KOPT-K1 (cell line): ENCODE data around the gene TMEM114.
"Not testable (repeated sequence)": the region's sequence is repeated elsewhere in the genome, so short reads cannot be mapped to it uniquely, and the experiment has no call there.

Experiments
- H3K27ac ChIP-seq: fragments of 200-600 bp; sonication (generic); 2 replicates; pipeline ENCODE4 v1.5.1; 2016; ENCODE audit warnings: antibody characterized with exemption, mild to moderate bottlenecking, low read depth, low read length; ENCODE audit not compliant: poor library complexity, severe bottlenecking
- H3K36me3 ChIP-seq: fragments of 200-600 bp; sonication (generic); 2 replicates; pipeline ENCODE4 v1.5.1; 2017; ENCODE audit warnings: antibody characterized with exemption, mild to moderate bottlenecking, low read length, moderate library complexity; ENCODE audit not compliant: insufficient read depth
- H3K9me3 ChIP-seq: fragments of 200-600 bp; sonication (generic); 2 replicates; pipeline ENCODE4 v1.5.1; 2017; ENCODE audit warnings: antibody characterized with exemption, low read length, mild to moderate bottlenecking; ENCODE audit not compliant: insufficient read depth, poor library complexity, severe bottlenecking

Gene TMEM114

GRCh38 chr16:8572063-8572918 is 18.0 kb downstream of the TMEM114 start:
- Histone ChIP-seq H3K9me3 (no peaks in the 10 kb centered on the region), H3K27ac (no peak overlapping the region), H3K36me3 (no peaks in the 10 kb centered on the region)

GRCh38 chr16:8571061-8571596 is 19.2 kb downstream of the TMEM114 start:
- no peak overlapping the region for H3K27ac ChIP-seq
- no peaks in the 10 kb centered on the region for H3K9me3 ChIP-seq
- H3K36me3 ChIP-seq = no peaks in the 10 kb centered on the region

DNA sequence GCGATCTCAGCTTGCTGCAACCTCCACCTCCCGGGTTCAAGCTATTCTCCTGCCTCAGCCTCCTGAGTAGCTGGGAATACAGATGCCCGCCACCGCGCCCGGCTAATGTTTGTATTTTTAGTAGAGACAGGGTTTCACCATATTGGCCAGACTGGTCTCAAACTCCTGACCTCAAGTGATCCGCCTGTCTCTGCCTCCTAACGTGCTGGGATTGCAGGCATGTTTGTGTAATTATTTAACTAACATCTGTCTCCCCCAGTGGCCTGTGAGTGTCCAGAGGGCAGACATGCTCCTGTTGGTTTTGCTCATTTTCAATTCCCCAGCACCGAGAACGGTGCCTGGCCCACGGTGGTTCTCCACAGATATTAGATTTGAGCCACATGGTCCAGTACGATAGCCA is 19.9 kb downstream of the TMEM114 start:
- H3K27ac ChIP-seq, H3K9me3 ChIP-seq, H3K36me3 ChIP-seq: not testable (repeated sequence)

DNA sequence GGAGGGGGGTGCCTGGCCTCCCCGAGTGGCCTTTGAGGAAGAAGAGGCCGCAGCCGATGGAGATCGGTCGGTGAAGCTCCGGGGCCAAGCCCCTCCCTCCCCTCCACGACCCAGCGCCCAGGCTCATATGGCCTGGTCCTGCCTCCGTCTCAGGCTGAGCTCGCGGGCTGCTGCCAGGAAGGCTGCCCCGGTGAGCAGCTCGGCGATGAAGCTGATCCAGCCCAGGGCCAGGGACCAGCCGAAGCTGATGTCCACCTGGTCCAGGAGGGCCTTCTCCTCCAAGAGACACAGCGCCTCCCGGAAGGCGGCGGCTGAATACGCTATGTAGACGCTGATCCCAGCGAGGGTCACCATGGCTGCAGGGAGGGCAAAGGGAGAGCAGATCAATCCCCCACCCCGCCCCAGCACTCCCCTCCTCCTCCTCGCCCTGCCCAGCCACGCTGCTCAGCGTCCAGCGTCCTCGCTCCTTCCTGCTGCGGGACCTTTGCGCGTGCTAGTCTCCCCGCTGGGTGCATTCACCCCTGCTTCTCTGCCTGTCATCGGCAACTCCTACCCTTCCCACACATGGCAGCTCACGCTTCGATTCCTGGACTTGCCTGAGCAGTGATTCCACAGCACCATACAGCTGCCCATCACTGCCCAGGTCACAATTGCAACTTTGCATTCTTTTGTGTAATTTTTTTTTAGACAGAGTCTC is 20.5 kb downstream of the TMEM114 start:
- no peak overlapping the region for H3K27ac ChIP-seq
- no peaks in the 10 kb centered on the region for H3K9me3 ChIP-seq
- no peaks in the 10 kb centered on the region for H3K36me3 ChIP-seq

GRCh38 chr16:8568231-8568617 is 22.1 kb downstream of the TMEM114 start:
- Histone ChIP-seq H3K9me3 (peaks cover 5% of the 10 kb centered on the region), H3K27ac (no peak overlapping the region), H3K36me3 (no peaks in the 10 kb centered on the region)

DNA sequence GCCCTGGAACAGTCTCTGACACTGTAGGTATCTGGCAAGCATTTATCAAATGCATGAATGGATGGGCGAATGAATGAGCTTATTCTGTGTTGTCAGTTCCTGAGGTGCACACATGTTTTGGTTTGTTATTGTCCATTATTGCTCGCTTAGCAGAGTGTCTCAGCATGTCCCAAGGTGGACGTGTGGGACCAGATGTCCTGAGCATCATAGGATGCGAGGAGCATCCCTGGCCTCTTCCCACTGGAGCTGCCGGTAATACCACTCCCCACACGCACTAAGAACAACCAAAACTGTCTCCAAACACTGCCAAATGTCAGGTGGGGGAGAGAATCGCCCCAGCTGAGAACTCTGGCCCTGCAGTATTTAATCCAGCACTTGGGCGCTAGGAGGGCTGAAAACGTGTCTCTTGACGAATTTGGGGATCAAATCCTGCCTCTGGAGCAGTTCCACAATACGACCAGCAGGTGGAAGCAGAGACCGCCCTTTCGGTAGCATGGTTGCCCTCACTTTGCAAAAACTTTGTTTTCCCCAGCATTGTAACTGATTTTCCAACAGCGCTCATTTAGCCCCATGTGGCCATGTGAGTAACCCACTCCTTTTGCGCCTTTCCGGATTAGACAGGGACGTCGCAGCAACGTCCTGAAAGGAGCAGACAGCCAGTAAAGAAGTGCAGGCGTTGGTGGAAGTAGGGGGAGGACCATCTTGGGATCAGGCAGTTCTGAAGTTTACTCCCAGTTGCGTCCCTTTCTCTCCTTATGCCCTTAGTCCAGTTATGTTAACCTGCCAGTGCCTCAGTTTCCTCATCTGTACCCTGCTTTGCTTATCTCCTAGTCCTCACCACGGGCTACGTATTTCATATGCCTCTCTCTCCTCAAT is 22.7 kb downstream of the TMEM114 start:
- Histone ChIP-seq H3K27ac (no peak overlapping the region), H3K9me3 (peaks cover 11% of the 10 kb centered on the region), H3K36me3 (no peaks in the 10 kb centered on the region)

DNA sequence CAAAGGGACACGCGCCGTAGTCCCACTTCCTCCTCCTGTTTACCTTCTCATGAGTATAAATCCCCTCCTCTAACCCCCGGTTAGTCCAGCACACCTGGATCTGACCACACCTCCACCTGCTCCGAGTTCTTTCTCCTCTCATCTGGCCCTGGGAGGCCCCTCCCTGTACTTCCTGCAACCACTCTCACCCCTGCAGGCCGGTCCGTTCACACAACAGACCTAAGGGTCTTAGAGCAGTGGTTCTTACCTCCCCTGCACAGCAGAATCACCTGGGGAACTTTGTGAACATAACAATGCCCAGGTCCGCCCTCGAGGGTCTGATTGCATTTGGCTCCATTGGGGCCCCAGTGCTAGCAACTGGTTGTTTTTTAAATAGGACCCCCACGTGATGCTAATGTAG is 24.8 kb downstream of the TMEM114 start:
- no peak overlapping the region for H3K27ac ChIP-seq
- H3K36me3 ChIP-seq = no peaks in the 10 kb centered on the region
- H3K9me3 ChIP-seq = peaks cover 30% of the 10 kb centered on the region

- H3K36me3 ChIP-seq = no peaks in the 10 kb centered on the region
- H3K9me3 ChIP-seq = peaks cover 30% of the 10 kb centered on the region
- H3K27ac ChIP-seq = no peak overlapping the region
Observed at GRCh38 chr16:8564934-8565345, 25.4 kb downstream of the TMEM114 start.

- H3K36me3 ChIP-seq, H3K27ac ChIP-seq: not testable (repeated sequence)
- H3K9me3 ChIP-seq = peaks cover 30% of the 10 kb centered on the region
Observed at GRCh38 chr16:8563944-8564540, 26.3 kb downstream of the TMEM114 start.

GRCh38 chr16:8561496-8561895 is 28.8 kb downstream of the TMEM114 start:
- no peaks in the 10 kb centered on the region for H3K36me3 ChIP-seq
- H3K27ac ChIP-seq = no peak overlapping the region
- H3K9me3 ChIP-seq = peaks cover 30% of the 10 kb centered on the region

DNA sequence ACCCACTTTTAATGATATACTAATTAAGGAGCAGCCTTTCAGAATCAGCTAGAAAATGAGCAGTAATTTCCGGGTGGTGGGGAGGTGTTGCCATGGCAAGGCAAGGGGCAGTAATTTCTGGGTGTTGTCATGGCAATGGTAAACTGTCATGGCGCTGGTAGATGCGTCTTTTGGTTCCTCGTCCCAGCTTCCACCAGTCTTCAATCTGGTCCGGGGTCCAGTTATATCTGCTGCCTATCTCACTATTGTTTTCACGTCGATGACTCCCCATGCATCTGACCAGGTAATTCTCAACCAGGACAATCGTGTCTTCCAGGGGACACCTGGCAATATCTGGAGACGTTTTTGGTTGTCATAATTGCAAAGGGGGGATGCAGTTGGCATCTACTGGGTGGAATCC is 34.9 kb downstream of the TMEM114 start:
- H3K36me3 ChIP-seq = no peaks in the 10 kb centered on the region
- no peaks in the 10 kb centered on the region for H3K9me3 ChIP-seq
- no peak overlapping the region for H3K27ac ChIP-seq

GRCh38 chr16:8554881-8555280 is 35.4 kb downstream of the TMEM114 start:
- no peaks in the 10 kb centered on the region for H3K36me3 ChIP-seq
- no peak overlapping the region for H3K27ac ChIP-seq
- no peaks in the 10 kb centered on the region for H3K9me3 ChIP-seq

- Histone ChIP-seq H3K9me3 (no peaks in the 10 kb centered on the region), H3K36me3 (no peaks in the 10 kb centered on the region), H3K27ac (no peak overlapping the region)
Observed at GRCh38 chr16:8554022-8554421, 36.3 kb downstream of the TMEM114 start.

GRCh38 chr16:8552487-8553221 is 37.7 kb downstream of the TMEM114 start:
- no peaks in the 10 kb centered on the region for H3K9me3 ChIP-seq
- no peaks in the 10 kb centered on the region for H3K36me3 ChIP-seq
- no peak overlapping the region for H3K27ac ChIP-seq
